Neural cell (in vitro differentiated cells): Measurements from ENCODE around the gene RASD1. TPM values are rescaled to one million over a fixed set of nuclear protein-coding genes. Genes with fewer than 3 reads are reported as not detected.

Experiments used
- H2AFZ ChIP-seq: fragments of 200-600, 300-800 bp; sonication (generic), shearing (Covaris generic); 2 replicates; pipeline ENCODE4 v1.6.0; 2014; ENCODE audit warnings: low read depth, mild to moderate bottlenecking, antibody characterized with exemption, low read length, moderate library complexity
- H3F3A ChIP-seq: fragments of 200-600 bp; shearing (Covaris generic); 2 replicates; pipeline ENCODE4 v1.6.1; 2016; ENCODE audit warnings: mild to moderate bottlenecking, moderate library complexity, mixed read lengths, antibody characterized with exemption, low read length; ENCODE audit not compliant: insufficient read depth, poor library complexity, severe bottlenecking
- H3K27ac ChIP-seq: fragments of 200-600, 300-800 bp; sonication (generic), shearing (Covaris generic); 2 replicates; pipeline ENCODE4 v1.5.1; 2014; ENCODE audit warnings: mild to moderate bottlenecking, low read length, moderate library complexity
- H3K27me3 ChIP-seq: fragments of 300-800, 200-600 bp; sonication (generic), shearing (Covaris generic); 2 replicates; pipeline ENCODE4 v1.6.0; 2014; ENCODE audit warnings: mild to moderate bottlenecking, low read depth, low read length, moderate library complexity; ENCODE audit not compliant: insufficient read depth
- H3K36me3 ChIP-seq: fragments of 300-800, 200-600 bp; sonication (generic), shearing (Covaris generic); 2 replicates; pipeline ENCODE4 v1.5.1; 2014; ENCODE audit warnings: mild to moderate bottlenecking, antibody characterized with exemption, low read length, moderate library complexity; ENCODE audit not compliant: insufficient read depth
- H3K4me2 ChIP-seq: fragments of 300-800, 200-600 bp; sonication (generic), shearing (Covaris generic); 2 replicates; pipeline ENCODE4 v1.6.0; 2014; ENCODE audit warnings: mild to moderate bottlenecking, low read length
- H3K4me3 ChIP-seq: fragments of 300-800, 200-600 bp; sonication (generic), shearing (Covaris generic); 2 replicates; pipeline ENCODE4 v1.5.1; 2014; ENCODE audit warnings: mild to moderate bottlenecking, low read length, moderate library complexity
- H3K79me2 ChIP-seq: fragments of 200-600 bp; shearing (Covaris generic); replicated peaks from 2 replicates; pipeline ENCODE4 v1.6.0; 2014; ENCODE audit warnings: mild to moderate bottlenecking, low read length, moderate library complexity; ENCODE audit not compliant: insufficient read depth
- H3K9ac ChIP-seq: fragments of 300-800, 200-600 bp; sonication (generic), shearing (Covaris generic); 2 replicates; pipeline ENCODE4 v1.6.1; 2016; ENCODE audit warnings: mild to moderate bottlenecking, low read length, mixed read lengths
- H3K9me2 ChIP-seq: fragments of 200-600 bp; shearing (Covaris generic); 2 replicates; pipeline ENCODE4 v1.6.1; 2016; ENCODE audit warnings: mild to moderate bottlenecking, low read length, mixed read lengths; ENCODE audit not compliant: insufficient read depth
- H3K9me3 ChIP-seq: fragments of 200-600, 300-800 bp; sonication (generic), shearing (Covaris generic); 2 replicates; pipeline ENCODE4 v1.6.1; 2016; ENCODE audit warnings: mild to moderate bottlenecking, mixed run types, low read length, moderate library complexity, mixed read lengths
- H4K20me1 ChIP-seq: fragments of 200-600 bp; shearing (Covaris generic); 2 replicates; pipeline ENCODE4 v1.6.1; 2016; ENCODE audit warnings: mild to moderate bottlenecking, mixed run types; ENCODE audit not compliant: insufficient read depth
- CTCF ChIP-seq: fragments of 450-650 bp; IDR thresholded peaks from 2 replicates; pipeline ENCODE4 v1.5.1; 2014; ENCODE audit warnings: antibody characterized with exemption, mild to moderate bottlenecking, moderate library complexity; ENCODE audit not compliant: poor library complexity, severe bottlenecking
- EP300 ChIP-seq: fragments of 450-650 bp; conservative IDR thresholded peaks from 2 replicates; pipeline ENCODE4 v1.6.1; 2014; ENCODE audit warnings: antibody characterized with exemption, mild to moderate bottlenecking, moderate library complexity; ENCODE audit not compliant: poor library complexity, severe bottlenecking
- EZH2 ChIP-seq: fragments of 200-600, 300-800 bp; shearing (Covaris generic), sonication (generic); IDR thresholded peaks from 2 replicates; pipeline ENCODE4 v1.6.1; 2014; ENCODE audit warnings: antibody characterized with exemption, low read length, borderline replicate concordance, mild to moderate bottlenecking; ENCODE audit not compliant: insufficient read depth, poor library complexity, severe bottlenecking
- MXI1 ChIP-seq: fragments of 450-650 bp; conservative IDR thresholded peaks from 2 replicates; pipeline ENCODE4 v1.6.1; 2014; ENCODE audit warnings: antibody characterized with exemption, mild to moderate bottlenecking; ENCODE audit not compliant: poor library complexity, severe bottlenecking
- POLR2AphosphoS5 ChIP-seq: IDR thresholded peaks from 2 replicates; pipeline ENCODE4 v1.6.1; 2012
- RAD21 ChIP-seq: fragments of 450-650 bp; conservative IDR thresholded peaks from 2 replicates; pipeline ENCODE4 v1.6.1; 2014; ENCODE audit warnings: antibody characterized with exemption, mild to moderate bottlenecking, moderate library complexity
- REST ChIP-seq: IDR thresholded peaks from 2 replicates; pipeline ENCODE4 v1.6.1; 2012; ENCODE audit warnings: borderline replicate concordance
- SMC3 ChIP-seq: fragments of 450-650 bp; conservative IDR thresholded peaks from 2 replicates; pipeline ENCODE4 v1.6.1; 2014; ENCODE audit warnings: antibody characterized with exemption, mild to moderate bottlenecking, moderate library complexity; ENCODE audit not compliant: poor library complexity
- TAF1 ChIP-seq: IDR thresholded peaks from 2 replicates; pipeline ENCODE4 v1.6.1; 2012; ENCODE audit warnings: low read depth
- polyA plus RNA-seq: library from polyadenylated mRNA; depleted of rRNA; stranded (reverse); fragments of >200 nt; gene quantifications from 2 replicates; pipeline ENCODE4 v1.2.3, GENCODE V29; 2014

RASD1 gene
- polyA plus RNA-seq, 1 donor from 2014 or later = 57.7 TPM

GRCh38 chr17:17446666-17447155, 49.5 kb downstream of the RASD1 start:
- H3K4me3 ChIP-seq = no peak overlapping the region
- no peak overlapping the region for H3K4me2 ChIP-seq
- H3K27ac ChIP-seq = no peak overlapping the region
- H3F3A ChIP-seq = no peaks in the 10 kb centered on the region
- TF ChIP-seq RAD21 (no peak), POLR2AphosphoS5 (no peak), EZH2 (no peak), MXI1 (no peak), SMC3 (no peak), EP300 (no peak), TAF1 (no peak), CTCF (no peak), REST (no peak)
- H4K20me1 ChIP-seq = no peaks in the 10 kb centered on the region
- no peaks in the 10 kb centered on the region for H3K79me2 ChIP-seq
- no peak overlapping the region for H3K9ac ChIP-seq
- no peaks in the 10 kb centered on the region for H3K9me2 ChIP-seq
- H3K27me3 ChIP-seq = no peaks in the 10 kb centered on the region
- no peaks in the 10 kb centered on the region for H3K9me3 ChIP-seq
- H2AFZ ChIP-seq = no peak overlapping the region
- no peaks in the 10 kb centered on the region for H3K36me3 ChIP-seq

- no peaks in the 10 kb centered on the region for H3K9me2 ChIP-seq
- no peaks in the 10 kb centered on the region for H3K27me3 ChIP-seq
- no peak for TF ChIP-seq POLR2AphosphoS5
- TF ChIP-seq TAF1 = no peak
- TF ChIP-seq CTCF = no peak
- TF ChIP-seq RAD21 = no peak
- TF ChIP-seq EP300 = no peak
- TF ChIP-seq SMC3 = no peak
- no peak for TF ChIP-seq MXI1
- no peak for TF ChIP-seq EZH2
- TF ChIP-seq REST = no peak
- H3K79me2 ChIP-seq = no peaks in the 10 kb centered on the region
- no peaks in the 10 kb centered on the region for H3F3A ChIP-seq
- no peaks in the 10 kb centered on the region for H3K9me3 ChIP-seq
- H3K36me3 ChIP-seq = no peaks in the 10 kb centered on the region
- no peak overlapping the region for H3K4me3 ChIP-seq
- no peaks in the 10 kb centered on the region for H4K20me1 ChIP-seq
- H3K9ac ChIP-seq = no peak overlapping the region
- no peak overlapping the region for H2AFZ ChIP-seq
- no peak overlapping the region for H3K27ac ChIP-seq
- H3K4me2 ChIP-seq = no peak overlapping the region
Measured at GRCh38 chr17:17445925-17446665, 50.1 kb downstream of the RASD1 start.
